Thyroid gland (tissue), 4 donors: ENCODE results near the gene ACACB. TPM values are rescaled to one million over a fixed set of nuclear protein-coding genes. Genes with fewer than 3 reads are reported as not detected.

Experiments
- DNase-seq, 2 donors: peaks; one replicate each; pipeline ENCODE4 v3.0.0-alpha.2; 2019
- H3K27ac ChIP-seq, 3 donors: fragments of 200-600 bp; sonication (generic); 1 replicate in 2 of 3; 2 replicates in 1 of 3; pipeline ENCODE4 v1.5.1; 2016 to 2019; ENCODE audit warnings: mild to moderate bottlenecking in 1 of 3, moderate library complexity in 1 of 3
- H3K27me3 ChIP-seq: fragments of 200-600 bp; sonication (generic); one replicate; pipeline ENCODE4 v1.5.1; 2019
- H3K36me3 ChIP-seq, 2 donors: fragments of 200-600 bp; sonication (generic); one replicate each; pipeline ENCODE4 v1.5.1; 2016 to 2019
- H3K4me1 ChIP-seq, 2 donors: fragments of 200-600 bp; sonication (generic); one replicate each; pipeline ENCODE4 v1.5.1; 2017 to 2019
- H3K4me3 ChIP-seq, 3 donors: fragments of 200-600 bp; sonication (generic); replicated peaks in 1 of 3; 1 replicate in 2 of 3; 2 replicates in 1 of 3; pipeline ENCODE4 v1.5.1; 2016; ENCODE audit warnings: mild to moderate bottlenecking in 1 of 3
- H3K9me3 ChIP-seq: fragments of 200-600 bp; sonication (generic); one replicate; pipeline ENCODE4 v1.5.1; 2017
- CTCF ChIP-seq, 6 experiments: fragments of 200-600 bp in 3 of 6; fragments of 450-650 bp in 3 of 6; sonication (generic) in 3 of 6; IDR thresholded peaks; one replicate each; pipeline ENCODE4 v1.5.1; 2016 to 2019; ENCODE audit warnings: antibody characterized with exemption in 6 of 6, mild to moderate bottlenecking in 2 of 6, inconsistent platforms in 1 of 6, moderate library complexity in 1 of 6
- POLR2A ChIP-seq, 2 donors: fragments of 450-650 bp; IDR thresholded peaks; one replicate each; pipeline ENCODE4 v1.6.1; 2017; ENCODE audit warnings: antibody characterized with exemption in 2 of 2, mild to moderate bottlenecking in 2 of 2, moderate library complexity in 1 of 2
- WGBS, 2 donors: methylation state at CpG; one replicate each; pipeline ENCODE4 v1.1.5; 2017; 5-methylcytosine and 5-hydroxymethylcytosine counted together
- intact Hi-C: fragments of 100-400 bp; cut with DNase I; formaldehyde crosslinking; loops from one replicate; pipeline ENCODE4 v1.15.1; 2023
- total RNA-seq, 4 donors: library from RNA; depleted of rRNA; stranded (reverse); fragments of >200 nt; gene quantifications; one replicate each; pipeline ENCODE4 v1.2.3, GENCODE V29; 2016

ACACB gene
- total RNA-seq, 4 donors from 2014 or later, result 115 to 178 (median 140) TPM

- no peaks in the 10 kb centered on the region for H3K9me3 ChIP-seq
- H3K27me3 ChIP-seq, result no peaks in the 10 kb centered on the region
- H3K27ac ChIP-seq, result no peak overlapping the region
- no peak for DNase-seq
- H3K4me1 ChIP-seq, result peaks cover 7 to 20% of the 10 kb centered on the region in 2 donors
- 89 to 90% methylated on average over 9 of the region's 9 CpGs for WGBS, 2 donors
- H3K36me3 ChIP-seq, result peaks cover 0 to 2% of the 10 kb centered on the region in 2 donors
- intact Hi-C loops, result loop anchor here (10.0 kb wide), 1 partner anchor 45 kb away; no protein-coding TSS in a partner anchor
- H3K4me3 ChIP-seq, result no peak overlapping the region
- TF ChIP-seq CTCF (IDR thresholded peaks at IDR 0.05) (no peak), POLR2A (IDR thresholded peaks at IDR 0.05) (no peak)
Measured at GRCh38 chr12:109150124-109150640, 33.8 kb downstream of the ACACB start.

- Histone ChIP-seq H3K27ac (no peak overlapping the region), H3K4me3 (no peak overlapping the region), H3K9me3 (no peaks in the 10 kb centered on the region), H3K27me3 (no peaks in the 10 kb centered on the region), H3K36me3 (peaks cover 0 to 2% of the 10 kb centered on the region in 2 donors), H3K4me1 (peaks cover 7 to 25% of the 10 kb centered on the region in 2 donors)
- 93 to 98% methylated on average over 4 of the region's 4 CpGs for WGBS, 2 donors
- intact Hi-C loops, result loop anchor here (10.0 kb wide), 1 partner anchor 47 kb away; no protein-coding TSS in a partner anchor
- no peak for DNase-seq
- TF ChIP-seq POLR2A (IDR thresholded peaks at IDR 0.05), result no peak
- TF ChIP-seq CTCF (IDR thresholded peaks at IDR 0.05), result no peak
Measured at GRCh38 chr12:109151457-109151856, 35.1 kb downstream of the ACACB start.

GRCh38 chr12:109153821-109154441 lies 37.5 kb downstream of the ACACB start:
- intact Hi-C loops, result loop anchor here (10.0 kb wide), 1 partner anchor 49 kb away; no protein-coding TSS in a partner anchor
- DNase-seq, result peak; percentile 52 to 60
- Histone ChIP-seq H3K9me3 (no peaks in the 10 kb centered on the region), H3K4me3 (peak overlapping the region in 1 of 3 donors; percentile 42), H3K27me3 (no peaks in the 10 kb centered on the region), H3K27ac (peak overlapping the region; percentile 59 to 92 (median 59)), H3K36me3 (no peaks in the 10 kb centered on the region), H3K4me1 (peaks cover 7 to 36% of the 10 kb centered on the region in 2 donors)
- TF ChIP-seq CTCF (IDR thresholded peaks at IDR 0.05), result no peak
- no peak for TF ChIP-seq POLR2A (IDR thresholded peaks at IDR 0.05)
- 32 to 41% methylated on average over 18 of the region's 18 CpGs for WGBS, 2 donors

- DNase-seq, result peak; percentile 82 to 84
- no peaks in the 10 kb centered on the region for H3K36me3 ChIP-seq
- H3K9me3 ChIP-seq, result no peaks in the 10 kb centered on the region
- H3K27me3 ChIP-seq, result no peaks in the 10 kb centered on the region
- intact Hi-C loops, result loop anchor here (10.0 kb wide), 1 partner anchor 50 kb away; no protein-coding TSS in a partner anchor
- H3K4me1 ChIP-seq, result peaks cover 7 to 37% of the 10 kb centered on the region in 2 donors
- TF ChIP-seq CTCF (IDR thresholded peaks at IDR 0.05) (no peak), POLR2A (IDR thresholded peaks at IDR 0.05) (peak in 1 of 2 donors; percentile 60)
- peak overlapping the region in 2 of 3 donors; percentile 5 to 42 for H3K4me3 ChIP-seq
- WGBS, 2 donors, result 1 to 4% methylated on average over 18 to 24 of the region's 61 CpGs
- H3K27ac ChIP-seq, result peak overlapping the region; percentile 59 to 92 (median 59)
Measured at GRCh38 chr12:109154451-109155438, 38.4 kb downstream of the ACACB start.
